ENCODE data around the gene PWWP3B. TPM values are rescaled to one million over a fixed set of nuclear protein-coding genes. Genes with fewer than 3 reads are reported as not detected.
"Not testable (repeated sequence)": the region's sequence is repeated elsewhere in the genome, so short reads cannot be mapped to it uniquely, and the experiment has no call there.

The PWWP3B gene
- total RNA-seq, 1 donor from 2014 or later: 1.2 TPM

DNA sequence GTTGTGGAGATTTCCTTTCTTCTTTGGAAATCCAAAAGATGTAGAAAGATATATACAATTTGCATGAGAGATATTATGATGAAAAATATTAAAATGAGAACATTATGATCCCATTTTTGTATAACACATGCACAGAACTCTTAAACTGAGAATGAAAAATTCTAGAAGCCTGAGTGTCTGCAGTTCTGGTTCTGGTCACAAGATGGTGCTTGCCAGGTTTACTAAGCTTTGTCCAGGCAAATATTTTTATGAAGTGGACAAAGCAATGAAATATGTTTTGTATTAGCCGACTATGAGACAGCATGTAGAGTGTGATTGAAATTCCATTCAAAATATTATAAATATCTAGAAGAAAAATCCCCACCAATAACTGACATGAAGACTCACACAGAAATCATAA, 2.2 kb downstream of the PWWP3B start:
- TF ChIP-seq, protein P1, sequence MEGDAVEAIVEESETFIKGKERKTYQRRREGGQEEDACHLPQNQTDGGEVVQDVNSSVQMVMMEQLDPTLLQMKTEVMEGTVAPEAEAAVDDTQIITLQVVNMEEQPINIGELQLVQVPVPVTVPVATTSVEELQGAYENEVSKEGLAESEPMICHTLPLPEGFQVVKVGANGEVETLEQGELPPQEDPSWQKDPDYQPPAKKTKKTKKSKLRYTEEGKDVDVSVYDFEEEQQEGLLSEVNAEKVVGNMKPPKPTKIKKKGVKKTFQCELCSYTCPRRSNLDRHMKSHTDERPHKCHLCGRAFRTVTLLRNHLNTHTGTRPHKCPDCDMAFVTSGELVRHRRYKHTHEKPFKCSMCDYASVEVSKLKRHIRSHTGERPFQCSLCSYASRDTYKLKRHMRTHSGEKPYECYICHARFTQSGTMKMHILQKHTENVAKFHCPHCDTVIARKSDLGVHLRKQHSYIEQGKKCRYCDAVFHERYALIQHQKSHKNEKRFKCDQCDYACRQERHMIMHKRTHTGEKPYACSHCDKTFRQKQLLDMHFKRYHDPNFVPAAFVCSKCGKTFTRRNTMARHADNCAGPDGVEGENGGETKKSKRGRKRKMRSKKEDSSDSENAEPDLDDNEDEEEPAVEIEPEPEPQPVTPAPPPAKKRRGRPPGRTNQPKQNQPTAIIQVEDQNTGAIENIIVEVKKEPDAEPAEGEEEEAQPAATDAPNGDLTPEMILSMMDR (IDR thresholded peaks at IDR 0.05; ENCODE audit: insufficient read depth, low read length, poor library complexity, severe bottlenecking): peak; percentile 66
- no peaks in the 10 kb centered on the region for H3K36me3 ChIP-seq (ENCODE audit: control insufficient read depth, insufficient read depth, low read length)
- DNase-seq (ENCODE audit: low read depth): no peak
- no peaks in the 10 kb centered on the region for H3K27me3 ChIP-seq (ENCODE audit: control insufficient read depth, insufficient read depth, low read length)
- H3K4me3 ChIP-seq (ENCODE audit: low read depth, low read length): no peak overlapping the region

- Histone ChIP-seq H3K36me3 (ENCODE audit: control insufficient read depth, insufficient read depth, low read length) (no peaks in the 10 kb centered on the region), H3K27me3 (ENCODE audit: control insufficient read depth, insufficient read depth, low read length) (no peaks in the 10 kb centered on the region), H3K4me3 (ENCODE audit: low read depth, low read length) (no peak overlapping the region)
- TF ChIP-seq, protein P1 (IDR thresholded peaks at IDR 0.05; ENCODE audit: insufficient read depth, low read length, poor library complexity, severe bottlenecking): no peak
- DNase-seq (ENCODE audit: low read depth): no peak
Observed at GRCh38 chrX:106171293-106171820, 3.3 kb downstream of the PWWP3B start.

DNA sequence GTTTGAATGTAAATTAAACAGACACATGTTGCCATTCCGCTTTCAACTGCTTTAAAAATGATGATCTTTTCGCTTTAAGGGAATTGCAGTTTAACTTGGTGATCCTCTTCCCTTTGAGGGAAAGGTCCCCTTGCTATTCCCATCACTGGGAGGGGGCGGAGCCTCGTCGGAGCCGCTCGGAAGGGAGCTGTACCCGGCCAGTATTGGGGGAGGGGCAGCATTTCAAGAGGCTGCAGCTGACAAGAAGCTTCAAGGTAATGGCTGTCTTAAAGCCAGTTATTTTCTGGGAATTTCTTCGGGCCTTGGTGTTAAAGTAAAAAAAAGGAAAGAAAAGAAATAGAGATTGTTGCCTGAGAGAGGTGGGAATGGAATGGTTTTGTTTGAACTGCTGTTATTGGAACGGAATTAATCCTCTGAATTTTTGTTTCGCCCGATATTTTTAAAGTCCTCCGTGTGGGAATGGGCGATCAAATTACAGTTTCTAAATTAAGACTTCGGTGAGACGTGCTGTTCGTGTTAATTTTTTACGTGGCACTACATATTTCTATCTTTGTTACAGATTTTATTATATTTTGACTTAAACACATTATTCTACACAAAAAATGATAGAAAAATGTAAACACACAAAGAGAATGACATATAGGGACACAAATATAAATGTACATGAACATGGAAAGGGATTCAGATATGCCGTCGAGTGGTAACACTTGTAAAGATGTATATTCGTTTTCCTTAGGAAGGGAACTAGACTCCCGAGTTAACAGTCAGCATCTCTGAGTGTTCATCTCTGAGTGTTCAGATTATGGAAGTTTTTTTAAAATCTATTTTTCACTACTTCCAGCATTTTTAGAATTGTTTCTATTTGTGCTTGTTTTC, 9.2 kb downstream of the PWWP3B start:
- TF ChIP-seq, protein P1 (IDR thresholded peaks at IDR 0.05; ENCODE audit: insufficient read depth, low read length, poor library complexity, severe bottlenecking): no peak
- Histone ChIP-seq H3K36me3 (ENCODE audit: control insufficient read depth, insufficient read depth, low read length) (no peaks in the 10 kb centered on the region), H3K27me3 (ENCODE audit: control insufficient read depth, insufficient read depth, low read length) (no peaks in the 10 kb centered on the region), H3K4me3 (ENCODE audit: low read depth, low read length) (peak overlapping the region; percentile 21)
- DNase-seq (ENCODE audit: low read depth): no peak

DNA sequence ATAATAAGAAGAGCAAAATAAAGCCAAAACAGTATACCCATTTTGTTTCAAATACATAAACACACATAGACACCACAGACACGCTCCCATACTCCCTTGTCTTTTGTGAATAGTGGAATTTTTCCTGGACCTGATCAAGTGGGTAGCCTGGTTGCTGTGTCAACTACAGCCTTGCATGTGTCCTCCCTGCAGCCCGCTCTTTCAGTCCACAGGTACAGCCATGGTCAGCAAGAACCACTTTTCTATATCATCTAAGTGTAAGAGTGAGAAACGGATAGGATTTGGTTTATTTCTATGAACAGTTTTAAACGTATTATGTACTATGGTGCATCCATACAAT, 9.8 kb downstream of the PWWP3B start:
- DNase-seq (ENCODE audit: low read depth): no peak
- H3K4me3 ChIP-seq (ENCODE audit: low read depth, low read length): no peak overlapping the region
- no peaks in the 10 kb centered on the region for H3K36me3 ChIP-seq (ENCODE audit: control insufficient read depth, insufficient read depth, low read length)
- TF ChIP-seq, protein P1 (IDR thresholded peaks at IDR 0.05; ENCODE audit: insufficient read depth, low read length, poor library complexity, severe bottlenecking): no peak
- H3K27me3 ChIP-seq (ENCODE audit: control insufficient read depth, insufficient read depth, low read length): no peaks in the 10 kb centered on the region

GRCh38 chrX:106178826-106179225, 10.7 kb downstream of the PWWP3B start:
- DNase-seq (ENCODE audit: low read depth): no peak
- Histone ChIP-seq H3K36me3 (ENCODE audit: control insufficient read depth, insufficient read depth, low read length) (no peaks in the 10 kb centered on the region), H3K4me3 (ENCODE audit: low read depth, low read length) (no peak overlapping the region), H3K27me3 (ENCODE audit: control insufficient read depth, insufficient read depth, low read length) (no peaks in the 10 kb centered on the region)
- TF ChIP-seq, protein P1 (IDR thresholded peaks at IDR 0.05; ENCODE audit: insufficient read depth, low read length, poor library complexity, severe bottlenecking): peak; percentile 11

- DNase-seq (ENCODE audit: low read depth); H3K36me3 ChIP-seq (ENCODE audit: control insufficient read depth, insufficient read depth, low read length); H3K27me3 ChIP-seq (ENCODE audit: control insufficient read depth, insufficient read depth, low read length); H3K4me3 ChIP-seq (ENCODE audit: low read depth, low read length): not testable (repeated sequence)
Observed at GRCh38 chrX:106183685-106184084, 15.6 kb downstream of the PWWP3B start.

Data from kidney epithelial cell (primary cell).